Natural killer cell treated with Interleukin-12 subunit alpha and Interleukin-12 subunit beta and Interleukin-15 and Interleukin-18, amount 100 ng/mL, for 72 hours (primary cell): ENCODE data around the gene USP22. TPM values are rescaled to one million over a fixed set of nuclear protein-coding genes. Genes with fewer than 3 reads are reported as not detected.
"Not testable (repeated sequence)": the region's sequence is repeated elsewhere in the genome, so short reads cannot be mapped to it uniquely, and the experiment has no call there.

Source experiments
- ATAC-seq, 2 donors: fragments of 150-1000 bp; cut with Tn5 transposase in 1 of 2; sonication (Bioruptor Pico), chemical (Tn5 transposase) in 1 of 2; 2 replicates each; pipeline ENCODE4 v1.10.0; 2021
- DNase-seq: peaks from one replicate; pipeline ENCODE4 v3.0.0; 2022; ENCODE audit warnings: low spot score
- H3K27ac Mint-ChIP-seq, 2 donors: 1 replicate in 1 of 2; 2 replicates in 1 of 2; pipeline ENCODE4 v1.8.0; 2022; ENCODE audit warnings: mixed read lengths in 2 of 2, mild to moderate bottlenecking in 1 of 2, moderate library complexity in 1 of 2
- H3K27me3 Mint-ChIP-seq, 2 donors: 1 replicate in 1 of 2; 2 replicates in 1 of 2; pipeline ENCODE4 v1.8.0; 2022; ENCODE audit warnings: mixed read lengths in 2 of 2
- H3K36me3 Mint-ChIP-seq: one replicate; pipeline ENCODE4 v1.8.0; 2022; ENCODE audit warnings: mixed read lengths
- H3K4me1 Mint-ChIP-seq, 2 donors: 1 replicate in 1 of 2; 2 replicates in 1 of 2; pipeline ENCODE4 v1.8.0; 2022; ENCODE audit warnings: low read depth in 2 of 2, mixed read lengths in 2 of 2, mild to moderate bottlenecking in 1 of 2
- H3K4me3 Mint-ChIP-seq: one replicate; pipeline ENCODE4 v1.8.0; 2022; ENCODE audit warnings: mixed read lengths
- H3K9me3 Mint-ChIP-seq: 2 replicates; pipeline ENCODE4 v1.8.0; 2022; ENCODE audit warnings: mixed read lengths
- total RNA-seq, 2 donors: library from RNA; stranded (reverse); gene quantifications; one replicate each; pipeline ENCODE4 v1.2.3, GENCODE V29; 2022

Gene USP22
- total RNA-seq, 2 donors from 2014 or later: 102 to 179 TPM

DNA sequence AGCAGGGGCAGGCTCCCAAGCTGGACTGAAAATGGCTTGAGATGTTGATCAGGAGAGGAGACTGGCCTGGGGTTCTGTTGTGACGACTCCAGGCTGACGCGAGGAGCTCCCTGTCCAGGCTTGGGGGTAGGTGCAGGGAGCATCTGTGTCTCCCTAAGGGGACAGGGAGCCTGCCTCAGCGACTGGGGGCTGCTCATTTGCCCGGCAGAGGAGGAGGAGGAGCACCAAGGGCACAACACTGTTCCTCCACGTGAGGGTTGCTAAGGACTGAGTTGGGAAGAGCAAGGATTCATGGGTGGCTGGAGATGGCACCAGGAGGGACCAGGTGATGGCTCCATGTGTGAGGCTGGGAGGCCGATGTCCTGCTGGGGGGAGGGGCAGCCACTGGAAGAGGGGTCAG, 53.3 kb downstream of the USP22 start:
- H3K27me3 Mint-ChIP-seq: no peaks in the 10 kb centered on the region
- DNase-seq (peak; percentile 29), ATAC-seq (no peak)
- no peaks in the 10 kb centered on the region for H3K9me3 Mint-ChIP-seq
- peaks cover 0 to 3% of the 10 kb centered on the region in 2 donors for H3K4me1 Mint-ChIP-seq
- no peaks in the 10 kb centered on the region for H3K36me3 Mint-ChIP-seq
- no peak overlapping the region for H3K4me3 Mint-ChIP-seq
- H3K27ac Mint-ChIP-seq: peak overlapping the region in 1 of 2 donors; percentile 80

DNA sequence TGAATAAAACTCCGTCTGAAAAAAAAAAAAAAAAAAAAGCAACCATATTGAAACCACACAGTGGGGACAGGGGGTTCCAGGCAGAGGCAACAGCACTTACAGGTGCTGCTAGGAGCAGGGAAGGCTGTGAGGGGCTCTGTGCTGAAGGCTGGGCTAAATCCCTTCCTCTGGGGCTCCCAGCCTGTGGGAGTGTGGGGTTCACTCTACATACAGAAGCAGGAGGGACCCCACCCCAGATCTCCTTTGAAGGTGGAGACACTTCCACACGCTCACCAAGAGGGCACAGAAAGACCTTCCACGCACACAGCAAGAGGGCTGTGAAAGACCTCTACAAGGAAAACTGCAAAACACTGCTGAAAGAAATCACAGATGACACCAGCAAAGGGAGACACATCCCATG, 53.9 kb downstream of the USP22 start:
- H3K4me1 Mint-ChIP-seq: peaks cover 0 to 3% of the 10 kb centered on the region in 2 donors
- H3K36me3 Mint-ChIP-seq: no peaks in the 10 kb centered on the region
- peak overlapping the region in 1 of 2 donors; percentile 80 for H3K27ac Mint-ChIP-seq
- ATAC-seq (no peak), DNase-seq (peak; percentile 16)
- no peaks in the 10 kb centered on the region for H3K9me3 Mint-ChIP-seq
- H3K4me3 Mint-ChIP-seq: no peak overlapping the region
- no peaks in the 10 kb centered on the region for H3K27me3 Mint-ChIP-seq

GRCh38 chr17:20988001-20988636, 54.7 kb downstream of the USP22 start:
- ATAC-seq: peak in 1 of 2 donors; percentile 25
- peak; percentile 37 for DNase-seq
- H3K9me3 Mint-ChIP-seq: no peaks in the 10 kb centered on the region
- H3K4me3 Mint-ChIP-seq: no peak overlapping the region
- no peaks in the 10 kb centered on the region for H3K36me3 Mint-ChIP-seq
- H3K4me1 Mint-ChIP-seq: no peaks in the 10 kb centered on the region
- no peak overlapping the region for H3K27ac Mint-ChIP-seq
- H3K27me3 Mint-ChIP-seq: no peaks in the 10 kb centered on the region

DNA sequence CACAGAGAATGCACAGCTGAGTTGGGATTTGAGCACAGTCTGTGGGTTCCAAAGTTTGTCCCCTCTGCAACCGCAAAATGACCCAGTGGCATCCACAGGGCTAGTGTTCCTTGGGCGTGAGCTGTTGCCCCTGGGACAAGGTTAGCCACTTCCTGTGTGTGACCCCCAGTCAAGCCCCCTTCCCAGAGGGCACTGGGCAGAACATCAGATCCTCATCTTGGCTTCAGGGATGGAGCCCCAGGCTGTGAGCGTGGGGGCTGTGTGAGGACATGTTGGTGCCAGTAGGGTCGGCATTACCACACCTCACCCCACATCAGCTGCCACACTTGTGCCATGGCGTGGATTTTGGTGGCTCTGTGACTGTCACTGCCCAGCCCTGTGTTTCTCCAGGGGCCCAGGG, 55.3 kb downstream of the USP22 start:
- Mint-ChIP-seq H3K27me3 (no peaks in the 10 kb centered on the region), H3K4me3 (no peak overlapping the region), H3K27ac (no peak overlapping the region), H3K9me3 (no peaks in the 10 kb centered on the region), H3K36me3 (no peaks in the 10 kb centered on the region), H3K4me1 (no peaks in the 10 kb centered on the region)
- DNase-seq (peak; percentile 59), ATAC-seq (peak in 1 of 2 donors; percentile 43)

DNA sequence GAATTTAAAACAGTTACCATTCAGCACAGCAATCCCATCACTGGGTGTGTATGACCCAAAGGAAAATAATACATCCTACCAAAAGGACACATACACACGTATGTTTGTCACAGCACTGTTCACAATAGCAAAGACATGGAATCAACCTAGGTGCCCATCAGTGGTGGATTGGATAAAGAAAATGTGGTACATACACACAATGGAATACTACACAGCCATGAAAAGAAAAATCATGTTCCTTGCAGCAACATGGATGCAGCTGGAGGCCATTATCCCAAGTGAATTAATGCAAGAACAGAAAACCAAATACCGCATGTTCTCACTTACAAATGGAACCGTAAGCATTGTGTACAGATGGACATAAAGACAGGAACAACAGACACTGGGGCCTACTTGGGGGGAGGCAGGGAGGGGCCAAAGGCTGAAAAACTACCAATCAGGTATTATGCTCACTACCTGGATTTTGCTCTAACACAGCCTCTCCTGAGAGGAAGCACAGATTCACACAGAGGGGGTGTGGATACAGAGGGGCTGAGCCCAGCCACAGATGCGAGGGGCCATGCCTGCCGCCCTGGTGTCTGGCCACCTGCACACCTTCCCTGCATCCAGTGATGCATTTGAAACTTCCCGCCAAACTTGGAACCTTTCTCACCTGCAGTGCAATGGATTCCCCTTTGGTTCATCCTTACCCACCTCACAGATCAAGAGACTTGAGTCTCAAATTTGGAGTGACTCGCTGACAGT, 55.9 kb downstream of the USP22 start:
- Mint-ChIP-seq H3K27me3 (no peaks in the 10 kb centered on the region), H3K9me3 (no peaks in the 10 kb centered on the region), H3K4me3 (no peak overlapping the region), H3K36me3 (no peaks in the 10 kb centered on the region), H3K4me1 (no peaks in the 10 kb centered on the region), H3K27ac (no peak overlapping the region)
- ATAC-seq (no peak), DNase-seq (peak; percentile 60)

GRCh38 chr17:20983359-20983637, 59.5 kb downstream of the USP22 start:
- Mint-ChIP-seq H3K27me3 (peaks cover 12 to 25% of the 10 kb centered on the region in 2 donors), H3K4me1 (no peaks in the 10 kb centered on the region), H3K27ac (no peak overlapping the region), H3K36me3 (no peaks in the 10 kb centered on the region), H3K9me3 (no peaks in the 10 kb centered on the region), H3K4me3 (no peak overlapping the region)
- DNase-seq: peak; percentile 46
- no peak for ATAC-seq

DNA sequence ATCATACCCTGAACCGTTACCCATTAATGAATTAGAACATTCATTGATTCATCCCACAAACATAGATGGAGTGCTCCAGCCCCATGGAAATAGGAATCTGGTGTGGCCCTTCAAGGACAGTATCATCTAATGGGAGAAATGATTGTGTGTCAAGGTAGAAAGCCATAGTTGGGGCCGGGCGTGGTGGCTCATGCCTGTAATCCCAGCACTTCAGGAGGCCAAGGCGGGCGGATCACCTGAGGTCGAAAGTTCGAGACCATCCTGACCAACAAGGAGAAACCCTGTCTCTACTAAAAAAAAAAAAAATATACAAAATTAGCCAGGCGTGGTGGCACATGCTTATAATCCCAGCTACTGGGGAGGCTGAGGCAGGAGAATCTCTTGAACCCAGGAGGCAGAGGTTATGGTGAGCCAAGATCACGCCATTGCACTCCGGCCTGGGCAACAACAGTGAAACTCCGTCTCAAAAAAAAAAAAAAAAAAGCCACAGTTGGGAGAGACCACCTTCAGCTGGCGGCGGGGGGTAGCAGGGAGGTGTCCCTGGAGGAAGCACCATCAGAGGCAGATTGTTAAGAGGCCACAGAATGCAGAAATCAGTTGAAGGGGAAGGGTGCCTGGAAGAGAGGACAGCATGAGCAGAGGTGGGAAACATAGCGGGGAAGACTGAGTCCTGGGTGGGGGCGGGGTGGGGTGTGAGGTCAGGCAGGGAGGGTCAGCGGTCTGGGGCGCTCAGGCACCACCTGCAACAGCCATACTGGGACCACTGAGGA, 60.0 kb downstream of the USP22 start:
- Mint-ChIP-seq H3K9me3 (no peaks in the 10 kb centered on the region), H3K27me3 (peaks cover 14 to 25% of the 10 kb centered on the region in 2 donors), H3K4me1 (no peaks in the 10 kb centered on the region), H3K27ac (no peak overlapping the region), H3K4me3 (no peak overlapping the region), H3K36me3 (no peaks in the 10 kb centered on the region)
- peak; percentile 38 for DNase-seq
- ATAC-seq: no peak

GRCh38 chr17:20981046-20981920, 61.5 kb downstream of the USP22 start:
- DNase-seq (peak; percentile 41), ATAC-seq (peak; percentile 31 to 63)
- Mint-ChIP-seq H3K27ac (no peak overlapping the region), H3K27me3 (peaks cover 22 to 36% of the 10 kb centered on the region in 2 donors), H3K4me3 (no peak overlapping the region), H3K36me3 (no peaks in the 10 kb centered on the region), H3K9me3 (no peaks in the 10 kb centered on the region), H3K4me1 (no peaks in the 10 kb centered on the region)

DNA sequence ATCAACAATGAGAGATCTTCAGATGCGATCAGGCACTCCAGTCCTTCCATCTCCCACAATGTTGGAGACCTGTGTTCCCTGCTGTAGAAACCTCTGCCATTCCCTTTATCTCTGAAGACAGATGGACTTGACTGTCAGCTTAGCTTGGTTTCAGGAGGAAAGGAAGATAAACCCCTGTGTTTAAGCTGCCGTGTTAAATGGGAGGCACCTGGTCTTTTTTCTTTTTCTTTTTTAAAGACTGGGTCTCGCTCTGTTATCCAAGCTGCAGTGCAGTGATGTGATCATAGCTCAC, 63.1 kb downstream of the USP22 start:
- H3K4me3 Mint-ChIP-seq: no peak overlapping the region
- no peak overlapping the region for H3K27ac Mint-ChIP-seq
- H3K4me1 Mint-ChIP-seq: no peaks in the 10 kb centered on the region
- H3K9me3 Mint-ChIP-seq: no peaks in the 10 kb centered on the region
- DNase-seq (no peak), ATAC-seq (no peak)
- peaks cover 26 to 43% of the 10 kb centered on the region in 2 donors for H3K27me3 Mint-ChIP-seq
- no peaks in the 10 kb centered on the region for H3K36me3 Mint-ChIP-seq

GRCh38 chr17:20979007-20979791, 63.6 kb downstream of the USP22 start:
- not testable (repeated sequence) for H3K36me3 Mint-ChIP-seq, H3K9me3 Mint-ChIP-seq, H3K4me1 Mint-ChIP-seq, DNase-seq, ATAC-seq, H3K27ac Mint-ChIP-seq, H3K4me3 Mint-ChIP-seq
- H3K27me3 Mint-ChIP-seq: peaks cover 29 to 43% of the 10 kb centered on the region in 2 donors

GRCh38 chr17:20977609-20978253, 65.1 kb downstream of the USP22 start:
- H3K36me3 Mint-ChIP-seq, H3K4me1 Mint-ChIP-seq, DNase-seq, H3K9me3 Mint-ChIP-seq, ATAC-seq, H3K27ac Mint-ChIP-seq, H3K4me3 Mint-ChIP-seq: not testable (repeated sequence)
- peaks cover 29 to 49% of the 10 kb centered on the region in 2 donors for H3K27me3 Mint-ChIP-seq

- H3K27me3 Mint-ChIP-seq: peaks cover 23 to 44% of the 10 kb centered on the region in 2 donors
- DNase-seq (no peak), ATAC-seq (no peak)
- no peaks in the 10 kb centered on the region for H3K9me3 Mint-ChIP-seq
- no peaks in the 10 kb centered on the region for H3K36me3 Mint-ChIP-seq
- H3K4me1 Mint-ChIP-seq: no peaks in the 10 kb centered on the region
- no peak overlapping the region for H3K27ac Mint-ChIP-seq
- H3K4me3 Mint-ChIP-seq: no peak overlapping the region
Observed at GRCh38 chr17:20975566-20975965, 67.2 kb downstream of the USP22 start.

- no peaks in the 10 kb centered on the region for H3K9me3 Mint-ChIP-seq
- H3K27me3 Mint-ChIP-seq: peaks cover 3 to 6% of the 10 kb centered on the region in 2 donors
- H3K27ac Mint-ChIP-seq: no peak overlapping the region
- H3K4me1 Mint-ChIP-seq: no peaks in the 10 kb centered on the region
- H3K36me3 Mint-ChIP-seq: no peaks in the 10 kb centered on the region
- DNase-seq: no peak
- H3K4me3 Mint-ChIP-seq: no peak overlapping the region
- ATAC-seq: no peak
Observed at GRCh38 chr17:20970329-20970728, 72.5 kb downstream of the USP22 start.
